ENCODE measurements around the gene CCDC184.
"Not testable (repeated sequence)": the region's sequence is repeated elsewhere in the genome, so short reads cannot be mapped to it uniquely, and the experiment has no call there.

Gene CCDC184

DNA sequence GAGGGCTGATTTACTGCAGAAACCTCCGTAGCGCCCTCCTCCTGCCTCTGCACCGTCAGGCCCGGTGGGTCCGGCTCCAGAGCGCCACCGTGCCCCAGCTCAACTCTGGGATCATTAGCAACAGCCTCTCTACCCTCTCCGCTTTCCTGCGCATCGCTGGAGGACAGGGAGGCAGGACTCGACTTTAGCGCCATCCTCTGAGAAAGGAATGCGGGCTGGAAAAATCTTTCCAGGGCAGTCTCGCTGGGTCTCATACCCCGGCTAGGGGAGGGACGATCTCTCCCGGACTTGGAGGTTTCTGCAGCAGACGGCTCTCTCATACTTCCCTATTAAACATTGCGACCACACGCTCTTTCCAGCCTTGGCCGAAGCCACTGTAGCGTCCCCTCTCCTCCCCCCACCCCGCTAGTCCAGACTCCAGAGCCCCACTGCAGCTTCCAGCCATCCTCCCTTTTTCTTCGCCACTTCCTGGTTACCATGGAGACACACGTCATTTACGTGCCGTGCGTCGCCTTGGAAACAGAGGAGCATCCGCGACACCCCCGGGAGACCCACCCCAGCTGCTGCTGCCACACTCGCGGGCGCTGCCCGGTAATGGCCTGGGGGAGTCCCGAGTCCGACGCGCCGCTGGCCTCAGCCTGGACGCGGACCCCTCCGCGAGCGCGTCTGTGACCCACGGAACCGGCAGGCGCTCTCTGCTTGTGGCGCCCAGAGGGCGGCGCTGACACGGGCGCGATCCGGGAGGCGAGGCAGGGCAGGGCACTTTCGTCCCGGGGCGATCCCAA lies at the start of gene CCDC184:
Gene CCDC184, plus strand, starts transcription at position 554 of the 785 bp plus-strand sequence. CDS start 479 bp downstream, outside the sequence.
- peak in 1 of 2 donors; percentile 59 for DNase-seq (ENCODE audit: low read depth in 2 of 2, low spot score in 1 of 2)

DNA sequence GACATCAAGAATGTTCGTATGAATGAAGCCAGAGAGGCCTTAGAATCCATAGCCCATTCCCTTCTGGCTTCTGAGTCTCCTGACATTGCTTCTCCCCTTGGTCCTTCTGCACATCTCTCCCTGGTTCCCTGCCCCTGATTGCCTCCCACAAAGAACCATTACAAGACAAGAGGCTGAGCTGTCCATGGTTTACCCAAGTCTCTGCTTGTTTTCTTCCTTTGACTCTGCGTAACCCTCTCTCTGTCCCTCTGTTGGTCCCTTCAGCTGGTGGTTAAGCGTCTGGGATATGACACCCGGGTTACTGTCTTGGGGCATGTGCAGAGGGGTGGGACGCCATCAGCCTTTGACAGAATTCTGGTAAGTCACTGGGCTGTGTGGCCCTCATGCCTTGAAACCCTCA lies 48.4 kb upstream of the CCDC184 start:
- no peak for DNase-seq (ENCODE audit: low read depth in 2 of 2, low spot score in 1 of 2)

DNA sequence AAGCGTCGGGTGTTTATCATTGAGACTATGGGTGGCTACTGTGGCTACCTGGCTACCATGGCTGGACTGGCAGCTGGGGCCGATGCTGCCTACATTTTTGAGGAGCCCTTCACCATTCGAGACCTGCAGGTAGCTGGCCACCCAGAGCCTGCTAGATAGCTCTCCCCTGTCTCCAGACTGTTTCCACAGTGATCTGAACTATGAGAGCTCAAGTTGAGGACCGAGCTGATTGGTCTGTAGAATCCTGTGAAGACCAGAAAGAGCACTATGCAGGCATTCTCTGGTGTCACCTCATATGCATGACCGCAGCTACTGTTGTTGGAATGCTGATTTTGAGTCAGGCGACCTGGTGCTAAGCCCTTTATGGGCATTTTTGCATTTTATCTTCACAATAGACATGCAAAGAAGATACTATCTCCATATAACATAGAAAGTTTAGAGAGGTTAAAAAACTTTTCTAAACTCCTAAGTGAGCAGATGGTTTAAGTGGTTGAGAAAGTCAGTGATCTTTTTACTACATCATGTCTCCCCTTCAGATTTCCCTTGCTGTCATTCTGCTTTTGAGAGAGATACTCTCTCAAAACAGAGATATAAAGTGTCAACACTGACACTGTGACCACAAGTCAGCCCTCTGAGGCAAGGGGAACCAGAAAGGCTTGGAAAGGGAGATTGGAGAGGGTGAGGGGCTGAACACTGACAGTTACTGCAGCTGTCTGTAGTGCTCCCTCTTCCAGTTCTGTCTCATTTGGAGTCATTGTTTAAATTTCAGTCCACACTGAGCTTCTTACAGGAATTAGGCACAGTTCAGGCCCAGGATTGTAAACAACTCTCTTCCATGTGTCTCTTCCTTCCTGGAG lies 40.4 kb upstream of the CCDC184 start:
- no peak for DNase-seq (ENCODE audit: low read depth in 2 of 2, low spot score in 1 of 2)

DNA sequence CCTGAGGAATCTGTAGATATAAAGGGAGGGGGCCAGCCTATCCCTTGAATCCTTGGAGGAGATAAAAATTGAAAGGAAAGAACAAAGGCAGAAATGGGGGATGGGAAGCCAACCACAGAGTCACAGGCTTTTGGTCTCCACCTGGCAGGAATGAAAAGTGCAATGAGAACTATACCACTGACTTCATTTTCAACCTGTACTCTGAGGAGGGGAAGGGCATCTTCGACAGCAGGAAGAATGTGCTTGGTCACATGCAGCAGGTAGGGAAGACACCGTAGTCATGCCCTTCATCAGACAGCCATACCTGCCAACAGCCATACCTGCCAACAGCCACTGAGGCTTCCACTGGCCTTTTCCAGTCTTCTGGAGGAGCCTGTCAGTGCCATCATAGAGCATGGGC lies 39.5 kb upstream of the CCDC184 start:
- DNase-seq (ENCODE audit: low read depth in 2 of 2, low spot score in 1 of 2): no peak

DNA sequence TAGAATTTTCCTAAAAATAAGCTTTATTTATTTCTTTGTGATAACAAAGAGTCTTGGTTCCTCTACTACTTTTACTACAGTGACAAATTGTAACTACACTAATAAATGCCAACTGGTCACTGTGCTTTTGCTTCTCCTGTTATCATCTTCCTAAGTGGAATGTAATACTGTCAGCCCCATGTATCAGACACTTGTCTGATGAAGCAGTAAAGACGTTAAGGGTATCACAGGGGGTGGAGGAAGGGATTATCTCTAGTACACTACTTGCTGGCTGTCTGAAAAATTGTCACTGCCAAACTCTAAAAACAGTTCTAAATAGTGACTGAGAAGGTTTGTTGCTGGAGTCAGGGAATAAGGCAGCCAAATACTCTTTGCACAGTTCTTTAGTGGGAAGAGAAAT lies 37.5 kb upstream of the CCDC184 start:
- no peak for DNase-seq (ENCODE audit: low read depth in 2 of 2, low spot score in 1 of 2)

DNA sequence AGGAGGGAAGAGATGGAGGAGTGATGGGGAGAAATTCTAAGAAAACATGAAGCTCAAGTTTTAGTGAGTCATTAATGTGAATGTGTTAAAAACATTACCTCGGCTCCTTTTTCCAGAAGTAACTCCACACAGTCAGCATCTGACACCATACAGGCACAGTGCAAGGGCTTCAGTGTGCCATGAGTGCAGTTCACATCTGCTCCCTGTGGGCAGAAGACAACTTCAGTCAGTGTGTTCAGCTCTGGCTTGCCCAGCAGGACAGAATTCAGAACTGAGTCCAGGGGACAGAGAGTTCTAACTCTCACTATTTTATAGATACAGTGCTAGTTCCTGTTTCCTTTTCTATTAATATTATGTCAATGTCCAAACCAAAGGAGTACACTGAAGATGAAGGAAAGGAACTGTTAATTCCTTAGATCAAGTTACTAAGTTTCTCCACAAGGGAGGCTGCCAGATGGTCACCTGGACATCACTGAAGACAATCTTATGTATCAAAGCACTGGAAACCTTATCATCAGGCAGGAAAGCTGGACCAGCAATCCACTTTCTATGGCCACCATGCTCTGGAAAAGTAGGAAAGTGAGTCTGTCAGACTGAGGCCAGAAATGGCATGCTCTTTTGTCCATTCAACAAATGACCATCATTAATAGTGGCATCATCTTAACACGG lies 32.2 kb upstream of the CCDC184 start:
- no peak for DNase-seq (ENCODE audit: low read depth in 2 of 2, low spot score in 1 of 2)

DNA sequence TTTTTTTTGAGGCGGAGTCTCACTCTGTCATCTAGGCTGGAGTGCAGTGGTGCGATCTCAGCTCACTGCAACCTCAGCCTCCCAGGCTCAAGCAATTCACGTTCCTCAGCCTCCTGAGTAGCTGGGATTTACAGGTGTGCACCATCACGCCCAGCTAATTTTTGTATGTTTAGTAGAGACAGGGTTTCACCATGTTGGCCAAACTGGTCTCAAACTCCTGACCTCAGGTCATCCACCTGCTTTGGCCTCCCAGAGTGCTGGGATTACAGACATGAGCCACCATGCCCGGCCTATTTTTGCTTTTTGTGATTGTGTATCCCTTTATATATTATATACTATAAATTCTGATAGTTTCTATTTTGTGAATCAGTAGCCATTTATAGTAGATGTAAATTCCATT lies 27.7 kb upstream of the CCDC184 start:
- not testable (repeated sequence) for DNase-seq (ENCODE audit: low read depth in 2 of 2, low spot score in 1 of 2)

DNA sequence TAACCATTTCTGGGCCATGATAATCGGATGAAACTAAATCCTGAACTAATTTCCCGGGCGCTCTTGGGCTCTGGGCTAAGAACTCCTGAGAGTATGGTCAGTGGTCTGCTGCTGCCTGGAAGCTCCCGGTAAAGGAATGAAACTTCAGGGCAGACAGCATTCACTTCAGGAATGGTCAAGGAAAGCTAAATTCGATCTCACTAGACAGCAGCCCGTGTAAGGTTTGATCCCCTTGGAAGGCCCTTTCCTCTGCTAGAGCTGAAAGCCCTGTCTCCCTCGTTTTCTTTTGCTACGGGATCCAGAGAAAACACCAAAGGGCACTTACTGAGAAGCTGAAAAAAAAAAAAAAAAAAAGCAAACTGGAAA lies 26.8 kb upstream of the CCDC184 start:
- no peak for DNase-seq (ENCODE audit: low read depth in 2 of 2, low spot score in 1 of 2)

DNA sequence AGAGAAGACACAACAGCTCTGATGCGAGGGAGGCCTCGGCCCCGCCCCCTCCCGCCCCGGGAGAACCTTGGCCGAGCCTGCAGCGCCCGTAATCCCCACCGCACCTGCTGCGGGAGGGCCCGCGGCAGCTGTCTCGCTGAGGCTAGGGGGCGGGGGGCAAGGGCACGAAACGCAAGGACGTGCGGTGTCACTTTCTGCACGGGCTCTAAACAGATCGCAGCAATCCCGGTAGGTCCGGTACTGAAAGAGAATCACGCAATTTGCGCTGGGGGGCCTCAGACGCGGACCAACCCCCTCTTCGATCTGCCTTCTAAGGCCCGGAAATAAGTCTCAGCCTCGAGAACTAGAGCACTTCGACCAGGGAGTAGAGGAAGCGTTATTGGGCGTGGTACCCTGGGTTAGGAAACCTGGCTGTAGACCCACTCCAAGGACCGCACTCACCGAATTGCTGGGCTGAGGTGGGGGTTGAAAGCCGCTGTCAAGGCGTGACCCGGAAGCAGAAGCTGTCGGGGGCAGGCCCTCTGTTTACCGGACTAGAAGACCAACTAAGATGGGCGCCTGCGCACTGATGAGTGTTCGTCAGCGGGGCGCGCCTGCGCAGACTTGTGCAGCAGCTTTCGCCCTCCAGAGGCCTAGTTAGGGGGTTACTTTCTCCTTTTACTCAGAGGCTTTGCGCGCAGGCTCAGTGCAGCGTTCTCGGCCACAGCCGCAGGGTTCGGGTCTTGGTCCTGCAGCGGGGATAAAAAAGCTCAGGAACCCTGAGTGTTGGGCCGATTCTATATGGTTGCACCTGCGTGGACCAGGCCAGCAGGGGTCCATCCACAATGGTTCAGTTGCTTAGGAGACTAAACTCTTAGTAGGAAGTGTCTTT lies 26.2 kb upstream of the CCDC184 start, which contains the start of gene ASB8:
Gene ASB8, minus strand, starts transcription at position 498 of the 871 bp plus-strand sequence. CDS start 4,019 bp downstream, outside the sequence.
- DNase-seq (ENCODE audit: low read depth in 2 of 2, low spot score in 1 of 2): peak; percentile 98 to 99

DNA sequence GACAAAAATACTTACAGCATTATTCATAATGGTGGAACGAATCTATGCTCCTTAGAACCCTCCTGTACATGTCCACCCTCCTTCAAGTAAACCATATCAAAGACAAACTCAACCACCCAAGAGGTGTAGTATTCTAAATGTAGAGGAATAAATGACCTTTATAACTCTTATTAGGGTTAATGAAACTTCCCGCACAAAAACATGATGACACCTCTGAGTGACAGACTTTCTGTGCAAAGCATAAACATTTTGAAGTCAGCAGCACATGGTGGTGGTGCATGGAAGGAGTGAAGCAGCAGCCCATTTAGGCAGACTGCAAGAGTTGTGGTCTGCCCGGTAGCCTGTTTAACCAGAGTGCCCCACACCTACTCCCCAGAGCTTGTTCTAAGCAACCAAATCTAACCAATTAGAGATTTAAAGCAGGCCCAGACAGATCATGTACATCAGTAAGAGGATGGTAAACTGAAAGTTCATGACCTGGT lies 25.5 kb upstream of the CCDC184 start:
- DNase-seq (ENCODE audit: low read depth in 2 of 2, low spot score in 1 of 2): no peak

DNA sequence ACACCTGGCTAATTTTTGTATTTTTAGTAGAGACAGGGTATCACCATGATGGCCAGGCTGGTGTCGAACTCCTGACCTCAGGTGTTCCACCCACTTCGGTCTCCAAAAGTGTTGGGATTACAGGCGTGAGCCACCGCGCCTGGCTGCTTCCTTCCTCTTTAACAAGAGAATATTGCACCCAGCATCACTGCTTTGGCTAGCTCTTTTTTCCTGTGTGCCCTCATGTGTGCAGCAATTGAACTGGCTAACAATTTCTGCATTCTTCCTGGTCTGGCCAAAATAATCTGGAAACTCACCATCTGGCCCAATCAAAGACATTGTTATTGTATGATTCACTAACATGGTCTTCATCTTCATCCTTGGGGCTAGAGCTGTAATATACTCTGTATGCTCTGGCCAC lies 23.4 kb upstream of the CCDC184 start:
- no peak for DNase-seq (ENCODE audit: low read depth in 2 of 2, low spot score in 1 of 2)

DNA sequence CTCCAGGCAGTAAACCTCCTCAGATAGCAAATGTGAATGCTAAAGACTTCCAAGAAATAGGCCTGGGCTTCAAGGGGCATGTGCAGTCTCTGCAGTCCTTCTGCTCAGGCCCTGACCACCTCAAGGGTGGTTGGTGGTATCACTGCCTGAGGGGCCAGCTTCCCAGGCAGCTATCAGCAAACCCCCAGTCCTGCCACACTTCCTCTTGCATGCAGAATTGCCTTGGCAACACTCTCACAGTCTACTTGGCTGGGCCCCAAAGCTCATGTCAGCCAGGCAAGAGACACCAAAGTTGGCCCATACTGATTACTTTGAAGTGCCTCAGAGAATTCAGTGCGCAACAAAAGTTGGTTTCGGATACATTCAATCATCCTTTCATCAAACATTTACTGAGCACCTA lies 22.6 kb upstream of the CCDC184 start:
- DNase-seq (ENCODE audit: low read depth in 2 of 2, low spot score in 1 of 2): no peak

DNA sequence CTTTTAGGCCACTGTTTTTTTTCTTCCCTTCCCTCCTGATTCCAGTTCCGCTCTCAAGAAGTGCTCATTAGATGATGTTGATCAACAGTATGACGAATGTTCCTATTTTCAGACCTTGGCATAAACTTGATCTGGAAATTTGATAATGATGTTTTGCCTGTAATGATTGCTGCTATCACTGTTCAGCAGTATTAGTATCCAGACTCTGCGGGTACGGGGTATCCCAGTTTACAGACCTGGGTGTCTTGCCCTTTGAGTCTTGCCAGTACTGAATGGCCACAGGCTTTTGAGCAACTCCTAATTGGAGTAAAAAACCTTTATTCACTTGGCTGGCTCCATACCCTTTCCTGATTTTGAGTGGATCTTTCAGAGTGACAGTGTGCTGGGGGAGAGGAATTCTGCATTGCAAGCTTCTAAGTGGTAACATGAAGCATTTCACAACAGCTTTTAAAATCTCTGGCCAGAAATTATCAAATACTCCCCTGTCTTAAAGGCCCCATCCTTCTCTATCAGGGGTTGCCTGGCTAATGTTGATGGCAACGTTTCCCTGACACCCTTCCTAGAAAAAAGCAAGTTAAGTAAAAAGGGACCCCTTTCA lies 20.2 kb upstream of the CCDC184 start:
- no peak for DNase-seq (ENCODE audit: low read depth in 2 of 2, low spot score in 1 of 2)

DNA sequence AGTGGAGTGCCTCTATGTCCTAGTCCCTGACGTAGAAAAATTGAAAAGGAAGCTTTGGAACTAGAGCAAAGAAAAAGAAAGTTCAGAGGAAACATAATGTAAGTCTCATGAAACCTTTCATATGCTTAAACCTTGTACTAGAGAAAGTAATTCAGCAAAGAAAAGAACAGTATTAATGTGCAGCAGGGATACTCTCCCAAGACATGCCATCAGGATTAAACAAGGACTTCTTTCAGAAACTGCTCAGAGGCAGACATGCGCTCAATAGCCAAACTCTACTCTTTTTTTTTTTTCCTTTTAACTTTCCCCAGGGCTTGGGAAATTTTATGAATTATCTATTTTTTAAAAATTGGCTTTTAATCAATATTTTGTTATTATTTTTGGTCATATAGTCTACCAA lies 19.0 kb upstream of the CCDC184 start:
- no peak for DNase-seq (ENCODE audit: low read depth in 2 of 2, low spot score in 1 of 2)

DNA sequence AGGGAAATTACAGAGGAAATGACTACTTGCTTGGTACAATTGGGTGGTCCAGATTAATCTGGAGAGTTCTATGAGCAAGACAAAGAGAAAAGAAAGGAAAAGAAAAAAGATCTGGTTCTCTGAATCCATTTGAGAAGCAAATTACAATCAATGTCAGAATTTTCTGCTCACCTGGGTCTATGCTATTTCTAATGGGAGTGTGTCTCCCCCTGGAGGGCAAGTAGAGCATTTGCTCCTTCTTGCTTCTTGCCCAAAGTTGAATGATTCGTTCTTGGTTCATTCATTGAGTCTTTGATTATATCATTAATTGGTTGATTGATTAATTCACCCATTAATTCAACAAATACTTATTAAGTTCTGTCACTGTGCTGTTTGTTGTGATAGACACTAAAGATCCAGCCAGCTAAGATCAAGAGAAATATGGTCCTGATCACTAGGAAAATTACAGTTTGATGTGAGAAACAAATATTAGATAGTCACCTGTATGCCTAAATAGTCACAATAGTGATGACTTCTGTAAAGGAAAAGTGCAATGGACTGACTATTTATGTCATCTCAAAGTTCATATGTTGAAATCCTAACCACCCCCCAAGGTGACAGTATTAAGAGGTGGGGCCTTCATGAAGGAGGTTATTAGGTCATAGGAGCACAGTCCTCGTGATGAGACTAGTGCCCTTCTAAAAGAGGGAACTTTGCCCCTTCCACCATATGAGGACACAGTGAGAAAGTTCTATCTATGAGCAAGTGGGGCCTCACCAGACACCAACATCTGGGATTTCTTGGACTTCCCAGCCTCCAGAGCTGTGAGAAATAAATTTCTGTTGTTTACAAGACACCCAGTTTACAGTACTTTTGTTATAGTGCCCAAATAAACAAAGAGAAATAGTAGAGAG lies 18.1 kb upstream of the CCDC184 start:
- no peak for DNase-seq (ENCODE audit: low read depth in 2 of 2, low spot score in 1 of 2)

DNA sequence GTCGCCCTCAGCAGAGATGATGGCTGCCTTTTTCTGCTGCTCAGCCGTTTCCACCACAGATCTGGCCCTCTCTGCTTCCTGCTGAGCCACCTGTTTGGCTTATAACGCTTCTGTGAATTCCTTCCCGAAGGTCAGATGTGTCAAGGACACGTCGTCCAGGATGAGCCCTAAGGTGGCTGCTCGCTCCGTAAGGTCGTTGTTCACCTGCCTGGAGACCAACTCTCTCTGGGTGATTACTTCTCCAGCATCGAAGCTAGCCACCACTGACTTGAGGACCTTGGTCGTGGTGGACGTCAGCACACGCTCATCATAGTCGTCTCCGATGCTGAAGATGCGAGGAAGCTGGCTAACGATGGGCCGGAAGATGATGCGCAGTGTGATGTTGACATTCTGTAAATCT lies 14.4 kb upstream of the CCDC184 start:
- DNase-seq (ENCODE audit: low read depth in 2 of 2, low spot score in 1 of 2): no peak

DNA sequence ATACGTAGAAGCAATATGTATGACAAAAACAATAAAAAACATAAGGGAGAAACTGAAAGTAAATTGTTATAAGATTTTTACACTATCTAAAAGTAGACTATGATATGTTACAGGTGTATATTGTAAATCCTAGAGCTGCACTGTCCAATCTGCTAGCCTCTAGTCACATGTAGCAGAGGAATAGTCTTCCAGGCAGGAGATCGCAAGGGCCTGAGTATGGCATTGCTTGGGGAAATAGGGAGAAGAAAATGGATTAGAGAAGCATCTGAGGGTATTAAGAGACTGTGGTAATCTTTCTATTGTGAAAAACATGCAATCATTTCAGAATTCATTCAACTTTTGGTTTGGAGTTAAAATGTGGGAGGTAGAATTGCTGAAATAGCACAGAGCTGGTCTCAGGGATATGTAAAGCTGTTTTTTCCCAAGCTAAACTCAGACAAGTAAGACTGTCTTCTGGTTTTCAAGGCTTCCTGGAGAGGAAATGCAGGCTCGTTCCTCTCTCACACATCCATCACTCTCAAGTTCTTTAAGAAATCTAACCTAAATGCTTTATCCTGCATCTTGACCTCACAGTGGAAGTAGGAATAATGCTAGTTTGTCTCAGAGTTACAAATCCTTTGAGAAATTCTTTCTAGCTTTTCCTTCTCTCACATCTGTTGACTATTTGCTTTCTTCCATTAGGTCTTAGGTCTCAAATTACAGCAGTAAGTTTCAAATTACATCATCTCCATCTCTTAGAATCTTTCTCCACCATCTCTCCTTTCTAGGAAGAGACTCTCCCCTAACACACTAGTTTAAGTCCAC lies 7.6 kb upstream of the CCDC184 start:
- no peak for DNase-seq (ENCODE audit: low read depth in 2 of 2, low spot score in 1 of 2)

DNA sequence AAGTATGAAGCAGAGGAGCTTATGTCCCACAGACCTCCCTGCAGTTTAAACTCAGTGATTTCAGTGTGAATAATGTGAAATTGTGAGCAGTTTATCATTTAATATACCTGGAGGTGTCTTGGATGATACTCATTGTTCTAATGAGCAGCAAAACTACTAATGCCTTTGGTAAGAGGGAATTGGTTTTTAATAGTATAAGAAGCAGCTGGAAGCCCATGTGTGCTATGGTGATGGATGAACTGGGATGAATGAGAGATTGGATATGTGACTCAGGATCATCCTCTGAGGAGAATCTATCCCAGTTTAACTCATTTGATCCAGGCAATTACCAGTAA lies 7.1 kb upstream of the CCDC184 start:
- DNase-seq (ENCODE audit: low read depth in 2 of 2, low spot score in 1 of 2): no peak

DNA sequence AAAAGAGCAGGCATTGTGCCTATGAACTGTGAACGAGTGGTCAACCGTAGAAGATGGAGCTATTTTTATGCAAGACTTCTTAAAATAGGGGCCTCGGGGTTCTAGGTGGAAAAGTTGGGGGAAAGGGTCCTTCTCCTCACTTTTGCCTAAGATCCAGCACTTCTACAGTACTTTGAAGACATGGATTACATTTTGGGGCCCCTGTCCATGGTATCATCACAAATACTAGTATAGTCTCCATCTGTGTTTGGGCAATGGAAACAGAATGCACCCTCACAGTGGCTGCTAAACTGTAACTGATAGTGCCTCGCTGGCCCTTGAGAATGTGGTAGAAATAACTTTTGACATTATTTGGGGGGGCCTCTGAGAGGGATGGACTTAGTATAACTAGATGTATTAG lies 5.5 kb upstream of the CCDC184 start:
- no peak for DNase-seq (ENCODE audit: low read depth in 2 of 2, low spot score in 1 of 2)
